Transverse colon (tissue), 4 donors: ENCODE measurements around the gene C11orf68. TPM values are rescaled to one million over a fixed set of nuclear protein-coding genes. Genes with fewer than 3 reads are reported as not detected.

ENCODE experiments used
- DNase-seq: peaks from one replicate; pipeline ENCODE4 v3.0.0-alpha.2; 2019
- H3K27ac ChIP-seq, 4 donors: fragments of 200-600 bp; sonication (generic); 2 replicates each; pipeline ENCODE4 v1.5.1; 2016 to 2018; ENCODE audit warnings: inconsistent platforms in 4 of 4
- H3K27me3 ChIP-seq: fragments of 200-600 bp; sonication (generic); 2 replicates; pipeline ENCODE4 v1.5.1; 2017; ENCODE audit warnings: inconsistent platforms
- H3K36me3 ChIP-seq, 4 donors: fragments of 200-600 bp; sonication (generic); 2 replicates each; pipeline ENCODE4 v1.5.1; 2017 to 2019; ENCODE audit warnings: inconsistent platforms in 4 of 4
- H3K4me1 ChIP-seq, 4 donors: fragments of 200-600 bp; sonication (generic); 2 replicates each; pipeline ENCODE4 v1.5.1; 2017 to 2020; ENCODE audit warnings: inconsistent platforms in 4 of 4
- H3K4me3 ChIP-seq, 4 donors: fragments of 200-600 bp; sonication (generic); 1 replicate in 1 of 4; 2 replicates in 3 of 4; pipeline versions ENCODE4 v1.5.1 to v1.6.1; 2017 to 2019; ENCODE audit warnings: inconsistent platforms in 4 of 4
- H3K9me3 ChIP-seq, 2 donors: fragments of 200-600 bp; sonication (generic); 2 replicates each; pipeline ENCODE4 v1.5.1; 2017 to 2019; ENCODE audit warnings: inconsistent platforms in 2 of 2
- EP300 ChIP-seq: sonication (generic); formaldehyde crosslinking; IDR thresholded peaks from one replicate; pipeline ENCODE4 v1.6.1; 2017; ENCODE audit warnings: antibody characterized with exemption, low read depth
- POLR2A ChIP-seq: fragments of 450-650 bp; IDR thresholded peaks from one replicate; pipeline ENCODE4 v1.6.1; 2016; ENCODE audit warnings: antibody characterized with exemption, mild to moderate bottlenecking, moderate library complexity
- POLR2AphosphoS5 ChIP-seq, 3 donors: sonication (generic); formaldehyde crosslinking; IDR thresholded peaks; one replicate each; pipeline ENCODE4 v1.6.1; 2016; ENCODE audit warnings: antibody characterized with exemption in 3 of 3
- WGBS, 2 donors: methylation state at CpG; one replicate each; pipeline ENCODE4 v1.1.5; 2018; ENCODE audit warnings: low coverage in 1 of 2; 5-methylcytosine and 5-hydroxymethylcytosine counted together
- in situ Hi-C, 4 donors: fragments of 200-750 bp; cut with MboI; loops; one replicate each; pipeline versions ENCODE4 v1.15.0 to v1.15.1; 2017; ENCODE audit warnings: low sequenced_read_pairs in 3 of 4, low pct_ligation_motif_present in 1 of 4, low pct_unique_long_range_greater_than_20kb in 1 of 4
- intact Hi-C: fragments of 100-400 bp; cut with DNase I; formaldehyde crosslinking; loops from one replicate; pipeline ENCODE4 v1.15.1; 2023; ENCODE audit warnings: low total_unique reads
- total RNA-seq, 4 donors: library from RNA; depleted of rRNA; stranded (reverse); fragments of >200 nt; gene quantifications; one replicate each; pipeline ENCODE4 v1.1.0, GENCODE V29; 2016
- TF ChIP-seq, protein P1 (sequence below), 5 experiments: fragments of 200-600 bp in 3 of 5; fragments of 450-650 bp in 2 of 5; sonication (generic) in 3 of 5; IDR thresholded peaks; 1 replicate in 2 of 5; 2 replicates in 3 of 5; pipeline ENCODE4 v1.5.1; 2016 to 2017; ENCODE audit warnings: antibody characterized with exemption in 5 of 5, inconsistent platforms in 3 of 5, mild to moderate bottlenecking in 2 of 5, moderate library complexity in 1 of 5

C11orf68 gene
- total RNA-seq, 4 donors from 2014 or later: 15.2 to 59.5 (median 22.8) TPM

DNA sequence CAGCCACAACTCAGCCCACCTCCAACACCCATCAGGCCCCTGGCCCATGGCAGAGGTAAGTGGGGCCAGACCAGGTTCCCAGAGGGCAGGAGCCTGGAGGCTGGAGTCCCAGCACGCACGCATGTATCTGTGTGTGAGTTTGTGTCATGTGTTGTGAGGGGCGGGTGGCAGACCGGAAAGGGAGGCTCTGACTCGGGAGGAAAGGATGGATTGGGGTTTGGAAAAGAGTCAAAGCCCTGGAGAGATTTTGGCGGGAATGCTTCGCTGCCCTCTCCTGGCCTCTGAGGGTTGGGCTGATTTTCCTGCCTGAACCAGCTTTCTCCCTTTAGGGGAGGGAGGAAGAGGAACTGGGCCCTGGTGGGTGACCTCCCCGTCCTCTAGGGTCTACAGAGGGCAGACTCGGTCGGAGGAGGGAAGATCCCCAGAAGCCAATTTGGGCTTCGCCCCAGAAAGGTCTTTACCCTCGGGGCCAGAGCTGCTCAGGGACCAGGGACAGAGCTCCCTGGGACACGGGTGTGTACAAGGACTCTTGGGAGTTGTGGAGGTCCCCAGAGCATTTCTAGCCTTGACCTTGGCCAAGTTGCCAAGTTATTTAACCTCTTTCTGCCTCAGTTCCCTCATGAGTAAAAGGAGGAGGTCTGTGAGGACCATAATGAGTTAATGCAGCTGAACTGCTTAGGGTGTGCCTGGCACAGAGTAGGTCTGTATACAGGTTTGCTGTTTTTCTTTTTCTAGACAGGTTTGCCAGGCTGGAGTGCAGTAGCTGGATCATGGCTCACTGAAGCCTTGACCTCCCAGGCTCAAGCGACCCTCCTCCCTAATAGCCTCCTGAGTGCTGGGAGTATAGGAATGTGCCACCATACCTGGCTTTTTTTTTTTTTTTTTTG, 6.9 kb downstream of the C11orf68 start:
- 31 to 35% methylated on average over 4 to 14 of the region's 14 CpGs for WGBS, 2 donors
- H3K4me3 ChIP-seq: no peak overlapping the region
- peaks cover 13 to 32% (median 28%) of the 10 kb centered on the region in 4 donors for H3K4me1 ChIP-seq
- no peaks in the 10 kb centered on the region for H3K27me3 ChIP-seq
- in situ Hi-C loops: no loop called here
- intact Hi-C loops: no loop called here
- H3K9me3 ChIP-seq: no peaks in the 10 kb centered on the region
- peak; percentile 40 for DNase-seq
- H3K27ac ChIP-seq: peak overlapping the region in 1 of 4 donors; percentile 8
- no peaks in the 10 kb centered on the region for H3K36me3 ChIP-seq
- TF ChIP-seq POLR2AphosphoS5 (IDR thresholded peaks at IDR 0.05) (peak in 2 of 3 donors; percentile 11 to 42), POLR2A (no peak), EP300 (no peak)
- TF ChIP-seq, protein P1, sequence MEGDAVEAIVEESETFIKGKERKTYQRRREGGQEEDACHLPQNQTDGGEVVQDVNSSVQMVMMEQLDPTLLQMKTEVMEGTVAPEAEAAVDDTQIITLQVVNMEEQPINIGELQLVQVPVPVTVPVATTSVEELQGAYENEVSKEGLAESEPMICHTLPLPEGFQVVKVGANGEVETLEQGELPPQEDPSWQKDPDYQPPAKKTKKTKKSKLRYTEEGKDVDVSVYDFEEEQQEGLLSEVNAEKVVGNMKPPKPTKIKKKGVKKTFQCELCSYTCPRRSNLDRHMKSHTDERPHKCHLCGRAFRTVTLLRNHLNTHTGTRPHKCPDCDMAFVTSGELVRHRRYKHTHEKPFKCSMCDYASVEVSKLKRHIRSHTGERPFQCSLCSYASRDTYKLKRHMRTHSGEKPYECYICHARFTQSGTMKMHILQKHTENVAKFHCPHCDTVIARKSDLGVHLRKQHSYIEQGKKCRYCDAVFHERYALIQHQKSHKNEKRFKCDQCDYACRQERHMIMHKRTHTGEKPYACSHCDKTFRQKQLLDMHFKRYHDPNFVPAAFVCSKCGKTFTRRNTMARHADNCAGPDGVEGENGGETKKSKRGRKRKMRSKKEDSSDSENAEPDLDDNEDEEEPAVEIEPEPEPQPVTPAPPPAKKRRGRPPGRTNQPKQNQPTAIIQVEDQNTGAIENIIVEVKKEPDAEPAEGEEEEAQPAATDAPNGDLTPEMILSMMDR (IDR thresholded peaks at IDR 0.05): peak in 2 of 5 experiments; percentile 14 to 16

DNA sequence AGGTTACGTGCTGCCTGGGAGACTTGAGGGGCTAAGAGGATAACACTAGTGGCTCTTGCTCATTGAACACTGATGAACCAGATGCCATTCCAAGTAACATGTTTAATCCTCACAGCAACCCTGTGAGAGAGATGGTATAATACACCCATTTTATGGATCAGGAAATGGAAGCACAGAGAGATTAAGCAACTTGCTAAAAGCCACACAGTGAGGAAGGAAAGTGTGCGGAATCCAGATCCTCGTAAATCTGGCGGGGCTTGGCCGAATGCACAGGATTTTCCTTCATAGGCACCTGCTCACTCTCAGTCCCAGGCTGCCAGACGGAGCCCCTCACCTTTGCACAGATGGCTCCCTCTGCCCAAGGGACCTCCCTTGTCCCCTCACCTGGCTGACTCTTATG, 11.0 kb downstream of the C11orf68 start:
- H3K4me1 ChIP-seq: peaks cover 0 to 11% (median 9%) of the 10 kb centered on the region in 4 donors
- H3K27me3 ChIP-seq: no peaks in the 10 kb centered on the region
- H3K36me3 ChIP-seq: no peaks in the 10 kb centered on the region
- no peak overlapping the region for H3K27ac ChIP-seq
- WGBS, 2 donors: 75% methylated on average over 6 of the region's 6 CpGs; no CpG with 5 or more reads in 1 of the 2 donors
- H3K4me3 ChIP-seq: no peak overlapping the region
- DNase-seq: no peak
- intact Hi-C loops: no loop called here
- in situ Hi-C loops: no loop called here
- H3K9me3 ChIP-seq: no peaks in the 10 kb centered on the region
- TF ChIP-seq EP300 (no peak), POLR2AphosphoS5 (IDR thresholded peaks at IDR 0.05) (no peak), POLR2A (no peak)
- TF ChIP-seq, protein P1 (IDR thresholded peaks at IDR 0.05): no peak

DNA sequence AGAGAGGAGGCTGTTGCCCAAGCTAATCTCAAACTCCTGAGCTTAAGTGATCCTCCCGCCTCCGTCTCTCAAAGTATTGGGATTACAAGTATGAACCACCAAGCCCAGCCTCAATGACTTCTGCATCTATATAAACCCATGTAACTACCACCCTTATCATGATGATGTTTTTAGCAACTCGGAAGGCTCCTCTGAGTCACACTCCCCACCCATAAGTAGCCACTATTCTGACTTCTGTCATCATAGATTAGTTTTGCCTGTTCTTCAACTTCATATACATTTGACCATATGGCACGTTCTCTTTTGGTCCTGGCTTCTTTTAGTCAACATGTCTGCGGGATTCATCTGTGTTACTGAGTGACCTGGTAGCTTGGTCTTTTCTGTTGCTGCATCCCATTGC, 12.3 kb downstream of the C11orf68 start:
- intact Hi-C loops: no loop called here
- H3K27ac ChIP-seq: no peak overlapping the region
- in situ Hi-C loops: no loop called here
- H3K4me1 ChIP-seq: peaks cover 0 to 4% (median 4%) of the 10 kb centered on the region in 4 donors
- no peaks in the 10 kb centered on the region for H3K27me3 ChIP-seq
- TF ChIP-seq POLR2AphosphoS5 (IDR thresholded peaks at IDR 0.05) (no peak), EP300 (no peak), POLR2A (no peak)
- TF ChIP-seq, protein P1 (IDR thresholded peaks at IDR 0.05): no peak
- no peaks in the 10 kb centered on the region for H3K9me3 ChIP-seq
- no peak overlapping the region for H3K4me3 ChIP-seq
- 86 to 91% methylated on average over 4 to 5 of the region's 5 CpGs for WGBS, 2 donors
- no peak for DNase-seq
- no peaks in the 10 kb centered on the region for H3K36me3 ChIP-seq

DNA sequence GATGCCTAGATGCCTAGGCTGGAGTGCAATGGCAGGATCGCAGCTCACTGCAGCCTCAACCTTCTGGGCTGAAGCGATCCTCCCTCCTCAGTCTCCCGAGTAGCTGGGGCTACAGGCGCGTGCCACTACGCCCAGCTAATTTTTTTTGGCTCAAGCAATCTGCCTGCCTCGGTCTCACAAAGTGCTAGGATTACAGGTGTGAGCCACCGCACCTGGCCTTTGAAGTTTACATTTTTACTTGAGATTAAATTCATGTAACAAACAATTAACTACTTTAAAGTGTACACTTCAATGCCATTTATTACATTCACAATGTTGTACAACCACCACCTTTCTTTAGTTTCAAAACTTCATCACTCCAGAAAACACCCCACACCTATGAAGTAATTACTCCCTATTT, 15.1 kb downstream of the C11orf68 start:
- H3K4me1 ChIP-seq: peaks cover 6 to 21% (median 19%) of the 10 kb centered on the region in 4 donors
- in situ Hi-C loops: no loop called here
- no peak overlapping the region for H3K4me3 ChIP-seq
- no peaks in the 10 kb centered on the region for H3K36me3 ChIP-seq
- no peaks in the 10 kb centered on the region for H3K9me3 ChIP-seq
- DNase-seq: no peak
- H3K27me3 ChIP-seq: peaks cover 15% of the 10 kb centered on the region
- no peak for TF ChIP-seq POLR2A
- TF ChIP-seq POLR2AphosphoS5 (IDR thresholded peaks at IDR 0.05): no peak
- WGBS, 2 donors: 42 to 60% methylated on average over 2 to 8 of the region's 8 CpGs
- no peak overlapping the region for H3K27ac ChIP-seq
- intact Hi-C loops: no loop called here
